Measurements from ENCODE around the gene SPECC1. TPM values are rescaled to one million over a fixed set of nuclear protein-coding genes. Genes with fewer than 3 reads are reported as not detected.
"Not testable (repeated sequence)": the region's sequence is repeated elsewhere in the genome, so short reads cannot be mapped to it uniquely, and the experiment has no call there.

Gene SPECC1
- total and polyA plus RNA-seq, 2 donors (not counting 1 experiment from before 2014, with no cell fraction given): 13.4 to 30.9 TPM

GRCh38 chr17:20236578-20237227, 227.5 kb downstream of the SPECC1 start:
- Histone ChIP-seq H3K4me1 (ENCODE audit: control insufficient read depth, extremely low read depth, insufficient read depth, low read length) (no peaks in the 10 kb centered on the region), H3K4me2 (ENCODE audit: extremely low read depth, insufficient read depth, low read length) (no peak overlapping the region)
- TF ChIP-seq CTCF (conservative IDR thresholded peaks at IDR 0.05 in 1 of 2, IDR thresholded peaks at IDR 0.05 in 1 of 2; ENCODE audit: low read depth in 1 of 2, low read length in 2 of 2): no peak
- no peak for TF ChIP-seq EZH2 (IDR thresholded peaks at IDR 0.05; ENCODE audit: low read length, missing control alignments)

GRCh38 chr17:20239776-20240175, 230.6 kb downstream of the SPECC1 start:
- not testable (repeated sequence) for H3K27ac ChIP-seq (ENCODE audit: insufficient read depth, low read length); H3K79me2 ChIP-seq (ENCODE audit: control insufficient read depth, insufficient read depth, low read length); H3K4me3 ChIP-seq (replicated peaks in 1 of 4; ENCODE audit: control extremely low read depth in 1 of 4, insufficient read depth in 1 of 4, low read depth in 3 of 4, low read length in 4 of 4); DNase-seq (ENCODE audit: low read depth in 2 of 2); H3K36me3 ChIP-seq (ENCODE audit: control insufficient read depth, insufficient read depth, low read length); H3K4me2 ChIP-seq (ENCODE audit: extremely low read depth, insufficient read depth, low read length); H3K4me1 ChIP-seq (ENCODE audit: control insufficient read depth, extremely low read depth, insufficient read depth, low read length); H2AFZ ChIP-seq (ENCODE audit: low read length); H4K20me1 ChIP-seq (ENCODE audit: control insufficient read depth, extremely low read depth, insufficient read depth, low read length); H3K27me3 ChIP-seq (ENCODE audit: control insufficient read depth, insufficient read depth, low read length); H3K9ac ChIP-seq (ENCODE audit: insufficient read depth, low read length); H3K9me3 ChIP-seq (ENCODE audit: control insufficient read depth, insufficient read depth, low read depth, low read length)

More at GRCh38 chr17:20236578-20237227, 227.5 kb downstream of the SPECC1 start:
- Histone ChIP-seq H3K27me3 (ENCODE audit: control insufficient read depth, insufficient read depth, low read length) (no peaks in the 10 kb centered on the region), H3K79me2 (ENCODE audit: control insufficient read depth, insufficient read depth, low read length) (no peaks in the 10 kb centered on the region), H3K36me3 (ENCODE audit: control insufficient read depth, insufficient read depth, low read length) (no peaks in the 10 kb centered on the region), H3K27ac (ENCODE audit: insufficient read depth, low read length) (no peak overlapping the region), H3K9ac (ENCODE audit: insufficient read depth, low read length) (no peak overlapping the region), H4K20me1 (ENCODE audit: control insufficient read depth, extremely low read depth, insufficient read depth, low read length) (no peaks in the 10 kb centered on the region), H3K9me3 (ENCODE audit: control insufficient read depth, insufficient read depth, low read depth, low read length) (no peaks in the 10 kb centered on the region), H2AFZ (ENCODE audit: low read length) (no peak overlapping the region), H3K4me3 (replicated peaks in 1 of 4; ENCODE audit: control extremely low read depth in 1 of 4, insufficient read depth in 1 of 4, low read depth in 3 of 4, low read length in 4 of 4) (no peak overlapping the region)
- no peak for DNase-seq (ENCODE audit: low read depth in 2 of 2)

- Histone ChIP-seq H2AFZ (ENCODE audit: low read length) (no peak overlapping the region), H3K79me2 (ENCODE audit: control insufficient read depth, insufficient read depth, low read length) (no peaks in the 10 kb centered on the region), H3K9me3 (ENCODE audit: control insufficient read depth, insufficient read depth, low read depth, low read length) (no peaks in the 10 kb centered on the region), H3K27me3 (ENCODE audit: control insufficient read depth, insufficient read depth, low read length) (no peaks in the 10 kb centered on the region), H3K4me3 (replicated peaks in 1 of 4; ENCODE audit: control extremely low read depth in 1 of 4, insufficient read depth in 1 of 4, low read depth in 3 of 4, low read length in 4 of 4) (no peak overlapping the region), H3K27ac (ENCODE audit: insufficient read depth, low read length) (no peak overlapping the region), H3K9ac (ENCODE audit: insufficient read depth, low read length) (no peak overlapping the region), H3K4me2 (ENCODE audit: extremely low read depth, insufficient read depth, low read length) (no peak overlapping the region), H3K36me3 (ENCODE audit: control insufficient read depth, insufficient read depth, low read length) (no peaks in the 10 kb centered on the region), H4K20me1 (ENCODE audit: control insufficient read depth, extremely low read depth, insufficient read depth, low read length) (no peaks in the 10 kb centered on the region), H3K4me1 (ENCODE audit: control insufficient read depth, extremely low read depth, insufficient read depth, low read length) (no peaks in the 10 kb centered on the region)
- no peak for DNase-seq (ENCODE audit: low read depth in 2 of 2)
- no peak for TF ChIP-seq EZH2 (IDR thresholded peaks at IDR 0.05; ENCODE audit: low read length, missing control alignments)
- no peak for TF ChIP-seq CTCF (conservative IDR thresholded peaks at IDR 0.05 in 1 of 2, IDR thresholded peaks at IDR 0.05 in 1 of 2; ENCODE audit: low read depth in 1 of 2, low read length in 2 of 2)
Observed at GRCh38 chr17:20241855-20242254, 232.7 kb downstream of the SPECC1 start.

All from fibroblast of lung (primary cell).